CD14-positive monocyte (primary cell): ENCODE measurements around the gene SUB1. TPM values are rescaled to one million over a fixed set of nuclear protein-coding genes. Genes with fewer than 3 reads are reported as not detected.

Experiments used
- DNase-seq, 3 donors: peaks; one replicate each; pipeline ENCODE4 v3.0.0-alpha.2; 2011 to 2022
- H2AFZ ChIP-seq: 2 replicates; pipeline ENCODE4 v1.6.0; 2012; ENCODE audit warnings: mild to moderate bottlenecking, low read depth, low read length, inconsistent platforms; ENCODE audit not compliant: insufficient read depth, poor library complexity, severe bottlenecking
- H3K27ac ChIP-seq, 2 donors: 1 replicate in 1 of 2; 2 replicates in 1 of 2; pipeline ENCODE4 v1.5.1; 2012 to 2013; ENCODE audit warnings: low read length in 2 of 2, control low read depth in 1 of 2, inconsistent platforms in 1 of 2, low read depth in 1 of 2, mild to moderate bottlenecking in 1 of 2
- H3K27me3 ChIP-seq, 2 donors: one replicate each; pipeline versions ENCODE4 v1.6.0 to v1.6.1; 2011 to 2013; ENCODE audit warnings: low read length in 2 of 2; ENCODE audit not compliant: control insufficient read depth in 2 of 2, insufficient read depth in 2 of 2
- H3K36me3 ChIP-seq, 2 donors: replicated peaks in 1 of 2; 1 replicate in 1 of 2; 2 replicates in 1 of 2; pipeline versions ENCODE4 v1.5.1 to v1.6.1; 2012 to 2013; ENCODE audit warnings: low read length in 2 of 2, control low read depth in 1 of 2, inconsistent platforms in 1 of 2, mild to moderate bottlenecking in 1 of 2; ENCODE audit not compliant: insufficient read depth in 2 of 2, control insufficient read depth in 1 of 2
- H3K4me1 ChIP-seq, 2 donors: 1 replicate in 1 of 2; 2 replicates in 1 of 2; pipeline versions ENCODE4 v1.5.1 to v1.6.1; 2012 to 2013; ENCODE audit warnings: low read length in 2 of 2, control low read depth in 1 of 2, inconsistent platforms in 1 of 2, mild to moderate bottlenecking in 1 of 2, moderate library complexity in 1 of 2; ENCODE audit not compliant: insufficient read depth in 2 of 2, control insufficient read depth in 1 of 2
- H3K4me2 ChIP-seq: replicated peaks from 2 replicates; pipeline ENCODE3; 2012; ENCODE audit warnings: low read length, moderate library complexity, mild to moderate bottlenecking; ENCODE audit not compliant: poor library complexity, severe bottlenecking; ENCODE audit errors: extremely low read depth
- H3K4me3 ChIP-seq, 3 experiments: fragments of 200-600 bp in 1 of 3; sonication (generic) in 1 of 3; replicated peaks in 1 of 3; 1 replicate in 2 of 3; 2 replicates in 1 of 3; pipeline ENCODE4 v1.5.1; 2011 to 2013; ENCODE audit warnings: low read length in 3 of 3, mild to moderate bottlenecking in 3 of 3, control low read depth in 2 of 3, low read depth in 2 of 3, inconsistent platforms in 1 of 3, moderate library complexity in 1 of 3
- H3K79me2 ChIP-seq: 2 replicates; pipeline ENCODE4 v1.6.0; 2012; ENCODE audit warnings: mild to moderate bottlenecking, control low read depth, inconsistent platforms, low read length, moderate library complexity; ENCODE audit not compliant: insufficient read depth
- H3K9ac ChIP-seq: 2 replicates; pipeline ENCODE4 v1.6.0; 2017; ENCODE audit warnings: low read length, mild to moderate bottlenecking; ENCODE audit not compliant: insufficient read depth, poor library complexity, severe bottlenecking
- H3K9me3 ChIP-seq, 2 donors: replicated peaks in 1 of 2; 1 replicate in 1 of 2; 2 replicates in 1 of 2; pipeline versions ENCODE4 v1.5.1 to v1.6.1; 2012 to 2013; ENCODE audit warnings: low read length in 2 of 2, control low read depth in 1 of 2; ENCODE audit not compliant: control insufficient read depth in 1 of 2, insufficient read depth in 1 of 2
- H4K20me1 ChIP-seq: 2 replicates; pipeline ENCODE4 v1.6.0; 2012; ENCODE audit warnings: mild to moderate bottlenecking, low read length, control low read depth, moderate library complexity; ENCODE audit not compliant: insufficient read depth
- H3K27ac Mint-ChIP-seq, 7 donors: one replicate each; pipeline ENCODE4 v1.8.0; 2020; ENCODE audit warnings: mild to moderate bottlenecking in 7 of 7, mixed read lengths in 7 of 7, moderate library complexity in 6 of 7, inconsistent platforms in 2 of 7
- H3K27me3 Mint-ChIP-seq, 3 donors: one replicate each; pipeline ENCODE4 v1.8.0; 2021 to 2022; ENCODE audit warnings: low read depth in 3 of 3, mild to moderate bottlenecking in 3 of 3, mixed read lengths in 3 of 3, moderate library complexity in 3 of 3, inconsistent platforms in 1 of 3
- H3K36me3 Mint-ChIP-seq, 2 donors: one replicate each; pipeline ENCODE4 v1.8.0; 2020; ENCODE audit warnings: mixed read lengths in 2 of 2, inconsistent platforms in 1 of 2, mild to moderate bottlenecking in 1 of 2
- H3K4me1 Mint-ChIP-seq: one replicate; pipeline ENCODE4 v1.8.0; 2020; ENCODE audit warnings: mild to moderate bottlenecking, mixed read lengths
- H3K4me3 Mint-ChIP-seq, 2 donors: one replicate each; pipeline ENCODE4 v1.8.0; 2020; ENCODE audit warnings: mild to moderate bottlenecking in 2 of 2, mixed read lengths in 2 of 2, moderate library complexity in 1 of 2
- H3K9me3 Mint-ChIP-seq, 7 donors: one replicate each; pipeline ENCODE4 v1.8.0; 2020 to 2022; ENCODE audit warnings: mixed read lengths in 7 of 7, mild to moderate bottlenecking in 6 of 7, moderate library complexity in 6 of 7, inconsistent platforms in 2 of 7
- CTCF ChIP-seq: fragments of 200-600 bp; IDR thresholded peaks from one replicate; pipeline ENCODE4 v1.8.0; 2022; ENCODE audit warnings: antibody characterized with exemption, mild to moderate bottlenecking
- WGBS: methylation state at CpG from one replicate; pipeline ENCODE4 v1.1.5; 2013; ENCODE audit warnings: missing lambda C conversion rate; ENCODE audit not compliant: insufficient coverage; 5-methylcytosine and 5-hydroxymethylcytosine counted together
- intact Hi-C, 2 donors: fragments of 100-400 bp; cut with micrococcal nuclease; formaldehyde crosslinking; loops; one replicate each; pipeline versions ENCODE4 v1.15.0 to v1.15.1; 2023
- polyA plus RNA-seq, 3 donors: library from polyadenylated mRNA; depleted of rRNA in 1 of 3; unstranded in 2 of 3; stranded (reverse) in 1 of 3; fragments of 300-500 nt in 2 of 3; fragments of >200 nt in 1 of 3; fragmentation: Illumina TruSeq in 2 of 3; gene quantifications; 1 replicate in 2 of 3; 2 replicates in 1 of 3; pipeline ENCODE4 v1.2.3, GENCODE V29; 2012 to 2021

Gene SUB1
- polyA plus RNA-seq, 3 donors: 74.3 to 454 (median 399) TPM

- intact Hi-C loops: no loop called here
- H2AFZ ChIP-seq: no peak overlapping the region
- no peaks in the 10 kb centered on the region for H4K20me1 ChIP-seq
- no peak overlapping the region for H3K4me2 ChIP-seq
- no peak overlapping the region for H3K27ac Mint-ChIP-seq
- H3K9me3 Mint-ChIP-seq: peaks cover 0 to 3% (median 2%) of the 10 kb centered on the region in 7 donors
- no peaks in the 10 kb centered on the region for H3K36me3 ChIP-seq
- no peak overlapping the region for H3K4me3 Mint-ChIP-seq
- no peaks in the 10 kb centered on the region for H3K27me3 ChIP-seq
- no peak overlapping the region for H3K9ac ChIP-seq
- no peaks in the 10 kb centered on the region for H3K9me3 ChIP-seq
- 98% methylated on average over 9 of the region's 9 CpGs for WGBS
- H3K27me3 Mint-ChIP-seq: no peaks in the 10 kb centered on the region
- DNase-seq: no peak
- no peak overlapping the region for H3K27ac ChIP-seq
- no peak for TF ChIP-seq CTCF
- no peaks in the 10 kb centered on the region for H3K4me1 ChIP-seq
- H3K79me2 ChIP-seq: no peaks in the 10 kb centered on the region
- H3K4me1 Mint-ChIP-seq: no peaks in the 10 kb centered on the region
- no peaks in the 10 kb centered on the region for H3K36me3 Mint-ChIP-seq
- H3K4me3 ChIP-seq: no peak overlapping the region
Observed at GRCh38 chr5:32638309-32638708, 53.0 kb downstream of the SUB1 start.

GRCh38 chr5:32639943-32640342, 54.6 kb downstream of the SUB1 start:
- Histone ChIP-seq H4K20me1 (no peaks in the 10 kb centered on the region), H3K9ac (no peak overlapping the region), H3K79me2 (no peaks in the 10 kb centered on the region), H3K27me3 (no peaks in the 10 kb centered on the region), H3K4me3 (no peak overlapping the region), H3K4me2 (no peak overlapping the region), H3K36me3 (no peaks in the 10 kb centered on the region), H3K9me3 (no peaks in the 10 kb centered on the region), H3K27ac (no peak overlapping the region), H2AFZ (no peak overlapping the region), H3K4me1 (no peaks in the 10 kb centered on the region)
- no peak for TF ChIP-seq CTCF
- Mint-ChIP-seq H3K4me1 (no peaks in the 10 kb centered on the region), H3K4me3 (no peak overlapping the region), H3K27me3 (no peaks in the 10 kb centered on the region), H3K9me3 (peaks cover 0 to 4% (median 2%) of the 10 kb centered on the region in 7 donors), H3K27ac (no peak overlapping the region), H3K36me3 (no peaks in the 10 kb centered on the region)
- 94% methylated on average over 2 of the region's 3 CpGs for WGBS
- intact Hi-C loops: no loop called here
- DNase-seq: no peak
